Measurements from ENCODE around the gene CLEC2A. TPM values are rescaled to one million over a fixed set of nuclear protein-coding genes. Genes with fewer than 3 reads are reported as not detected.
"Not testable (repeated sequence)": the region's sequence is repeated elsewhere in the genome, so short reads cannot be mapped to it uniquely, and the experiment has no call there.

The CLEC2A gene
- total RNA-seq, 2 experiments from 2014 or later, result not detected

DNA sequence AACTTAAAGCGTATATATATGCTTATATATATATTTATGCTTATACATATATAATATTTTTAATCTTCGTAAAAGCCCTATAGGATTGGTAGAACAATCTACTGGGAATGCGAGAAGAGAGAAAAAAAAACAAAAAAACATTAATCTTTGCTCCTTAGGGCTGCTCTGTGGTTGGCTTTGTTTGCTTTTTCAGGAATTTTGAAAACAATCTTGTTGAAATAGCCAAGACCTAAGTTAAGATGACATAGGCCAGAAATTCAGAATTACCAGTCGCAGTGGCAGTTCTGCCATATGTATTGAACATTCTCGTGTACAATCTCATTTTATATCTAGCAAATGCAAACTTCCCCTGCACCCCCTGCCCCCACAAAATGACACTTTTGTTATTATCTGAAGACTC, 50.2 kb downstream of the CLEC2A start:
- no peak overlapping the region for H3K4me3 ChIP-seq (ENCODE audit: low read depth, low read length, poor library complexity, severe bottlenecking)
- no peak for DNase-seq (ENCODE audit: low spot score)
- BruUV-seq (replicated peaks), result no TSS peak
- ChIA-PET POLR2A (no interaction called here), CTCF (ENCODE audit: unreplicated experiment) (no interaction called here)
- H3K4me2 ChIP-seq (ENCODE audit: low read length), result no peak overlapping the region
- no peak overlapping the region for H2AFZ ChIP-seq (ENCODE audit: low read length)
- no peaks in the 10 kb centered on the region for H3K9me3 ChIP-seq (ENCODE audit: low read length)
- H3K27ac ChIP-seq (ENCODE audit: low read depth, low read length, poor library complexity, severe bottlenecking), result no peak overlapping the region
- H4K20me1 ChIP-seq (ENCODE audit: insufficient read depth, low read length), result no peaks in the 10 kb centered on the region
- TF ChIP-seq EZH2phosphoT487 (IDR thresholded peaks at IDR 0.05; ENCODE audit: borderline replicate concordance, low read depth, low read length), result no peak
- TF ChIP-seq, protein P1, sequence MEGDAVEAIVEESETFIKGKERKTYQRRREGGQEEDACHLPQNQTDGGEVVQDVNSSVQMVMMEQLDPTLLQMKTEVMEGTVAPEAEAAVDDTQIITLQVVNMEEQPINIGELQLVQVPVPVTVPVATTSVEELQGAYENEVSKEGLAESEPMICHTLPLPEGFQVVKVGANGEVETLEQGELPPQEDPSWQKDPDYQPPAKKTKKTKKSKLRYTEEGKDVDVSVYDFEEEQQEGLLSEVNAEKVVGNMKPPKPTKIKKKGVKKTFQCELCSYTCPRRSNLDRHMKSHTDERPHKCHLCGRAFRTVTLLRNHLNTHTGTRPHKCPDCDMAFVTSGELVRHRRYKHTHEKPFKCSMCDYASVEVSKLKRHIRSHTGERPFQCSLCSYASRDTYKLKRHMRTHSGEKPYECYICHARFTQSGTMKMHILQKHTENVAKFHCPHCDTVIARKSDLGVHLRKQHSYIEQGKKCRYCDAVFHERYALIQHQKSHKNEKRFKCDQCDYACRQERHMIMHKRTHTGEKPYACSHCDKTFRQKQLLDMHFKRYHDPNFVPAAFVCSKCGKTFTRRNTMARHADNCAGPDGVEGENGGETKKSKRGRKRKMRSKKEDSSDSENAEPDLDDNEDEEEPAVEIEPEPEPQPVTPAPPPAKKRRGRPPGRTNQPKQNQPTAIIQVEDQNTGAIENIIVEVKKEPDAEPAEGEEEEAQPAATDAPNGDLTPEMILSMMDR (conservative IDR thresholded peaks at IDR 0.05; ENCODE audit: low read length), result no peak
- no peaks in the 10 kb centered on the region for H3K79me2 ChIP-seq (ENCODE audit: insufficient read depth, low read depth, low read length)
- H3K9me2 ChIP-seq (ENCODE audit: insufficient read depth, low read length), result no peaks in the 10 kb centered on the region
- H3K36me3 ChIP-seq (ENCODE audit: insufficient read depth, low read length), result no peaks in the 10 kb centered on the region
- intact Hi-C loops (cut with micrococcal nuclease; ENCODE audit: unreplicated experiment), result no loop called here
- peaks cover 5% of the 10 kb centered on the region for H3K4me1 ChIP-seq (ENCODE audit: insufficient read depth, low read length, poor library complexity, severe bottlenecking)

- H3K27ac ChIP-seq (ENCODE audit: low read depth, low read length, poor library complexity, severe bottlenecking), result no peak within 1 kb of the TSS
- no TSS peak for BruUV-seq (replicated peaks)
- peak within 1 kb of the TSS; percentile 55 for H2AFZ ChIP-seq (ENCODE audit: low read length)
- no peak for DNase-seq (ENCODE audit: low spot score)
- H4K20me1 ChIP-seq (ENCODE audit: insufficient read depth, low read length), result no peaks in the 10 kb centered on the region
- POLR2A ChIA-PET, result no interaction called here
- no peaks in the 10 kb centered on the region for H3K9me2 ChIP-seq (ENCODE audit: insufficient read depth, low read length)
- CTCF ChIA-PET (ENCODE audit: unreplicated experiment), result no interaction called here
- H3K36me3 ChIP-seq (ENCODE audit: insufficient read depth, low read length), result no peaks in the 10 kb centered on the region
- no peak within 1 kb of the TSS for H3K4me2 ChIP-seq (ENCODE audit: low read length)
- no peak within 1 kb of the TSS for H3K4me3 ChIP-seq (ENCODE audit: low read depth, low read length, poor library complexity, severe bottlenecking)
- no peak for TF ChIP-seq EZH2phosphoT487 (IDR thresholded peaks at IDR 0.05; ENCODE audit: borderline replicate concordance, low read depth, low read length)
- TF ChIP-seq, protein P1 (conservative IDR thresholded peaks at IDR 0.05; ENCODE audit: low read length), result no peak
- intact Hi-C loops (cut with micrococcal nuclease; ENCODE audit: unreplicated experiment), result no loop called here
- H3K9me3 ChIP-seq (ENCODE audit: low read length), result no peaks in the 10 kb centered on the region
- no peaks in the 10 kb centered on the region for H3K79me2 ChIP-seq (ENCODE audit: insufficient read depth, low read depth, low read length)
- peaks cover 5% of the 10 kb centered on the region for H3K4me1 ChIP-seq (ENCODE audit: insufficient read depth, low read length, poor library complexity, severe bottlenecking)
Observed at GRCh38 chr12:9881246-9881645, 50.9 kb downstream of the CLEC2A start, which contains the start of gene KLRF2. KLRF2 (plus strand) TSS chr12:9881489; CDS start chr12:9881596, 107 bp downstream.

DNA sequence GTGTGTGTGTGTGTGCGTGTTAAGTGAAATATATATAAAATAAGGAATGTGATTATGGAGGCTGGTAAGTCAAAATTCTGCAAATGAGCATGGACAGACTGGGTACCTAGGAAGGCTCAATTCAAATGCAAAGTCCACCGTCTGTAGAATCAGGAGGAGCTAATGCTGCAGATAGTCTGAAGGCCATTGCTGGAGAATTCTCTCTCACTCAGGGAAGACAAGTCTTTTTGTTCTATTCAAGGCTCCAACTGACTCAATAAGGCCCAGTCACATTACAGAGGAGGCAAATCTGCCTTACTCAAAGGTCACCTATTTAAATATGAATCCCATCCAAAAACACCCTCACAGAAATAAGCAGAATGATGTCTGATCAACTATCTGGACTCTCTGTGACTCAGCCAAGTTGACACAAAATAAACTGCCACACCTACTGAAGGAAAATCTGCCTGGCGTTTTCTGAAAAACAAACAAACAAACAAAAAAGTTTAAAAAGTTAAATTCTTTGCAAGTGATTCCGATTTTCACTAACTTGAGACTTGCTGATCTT, 51.6 kb downstream of the CLEC2A start:
- POLR2A ChIA-PET, result no interaction called here
- no peak overlapping the region for H3K4me2 ChIP-seq (ENCODE audit: low read length)
- no peaks in the 10 kb centered on the region for H3K9me3 ChIP-seq (ENCODE audit: low read length)
- H4K20me1 ChIP-seq (ENCODE audit: insufficient read depth, low read length), result no peaks in the 10 kb centered on the region
- no peak for DNase-seq (ENCODE audit: low spot score)
- H3K9me2 ChIP-seq (ENCODE audit: insufficient read depth, low read length), result no peaks in the 10 kb centered on the region
- H3K27ac ChIP-seq (ENCODE audit: low read depth, low read length, poor library complexity, severe bottlenecking), result no peak overlapping the region
- intact Hi-C loops (cut with micrococcal nuclease; ENCODE audit: unreplicated experiment), result no loop called here
- H3K4me3 ChIP-seq (ENCODE audit: low read depth, low read length, poor library complexity, severe bottlenecking), result no peak overlapping the region
- peak overlapping the region; percentile 55 for H2AFZ ChIP-seq (ENCODE audit: low read length)
- H3K36me3 ChIP-seq (ENCODE audit: insufficient read depth, low read length), result no peaks in the 10 kb centered on the region
- BruUV-seq (replicated peaks), result no TSS peak
- H3K4me1 ChIP-seq (ENCODE audit: insufficient read depth, low read length, poor library complexity, severe bottlenecking), result peaks cover 5% of the 10 kb centered on the region
- TF ChIP-seq, protein P1 (conservative IDR thresholded peaks at IDR 0.05; ENCODE audit: low read length), result no peak
- CTCF ChIA-PET (ENCODE audit: unreplicated experiment), result no interaction called here
- no peaks in the 10 kb centered on the region for H3K79me2 ChIP-seq (ENCODE audit: insufficient read depth, low read depth, low read length)

- POLR2A ChIA-PET, result interaction anchor here (0.6 kb wide), 1 partner anchor 43 kb away, joined by 3 read pairs; no protein-coding TSS in a partner anchor
Observed at GRCh38 chr12:9876120-9876519, 56.0 kb downstream of the CLEC2A start.

More at GRCh38 chr12:9876120-9876519, 56.0 kb downstream of the CLEC2A start:
- H3K79me2 ChIP-seq (ENCODE audit: insufficient read depth, low read depth, low read length); H3K9me2 ChIP-seq (ENCODE audit: insufficient read depth, low read length); DNase-seq (ENCODE audit: low spot score); BruUV-seq (replicated peaks); H2AFZ ChIP-seq (ENCODE audit: low read length); H4K20me1 ChIP-seq (ENCODE audit: insufficient read depth, low read length); H3K9me3 ChIP-seq (ENCODE audit: low read length); H3K27ac ChIP-seq (ENCODE audit: low read depth, low read length, poor library complexity, severe bottlenecking); intact Hi-C loops (cut with micrococcal nuclease; ENCODE audit: unreplicated experiment); H3K4me3 ChIP-seq (ENCODE audit: low read depth, low read length, poor library complexity, severe bottlenecking); H3K36me3 ChIP-seq (ENCODE audit: insufficient read depth, low read length); CTCF ChIA-PET (ENCODE audit: unreplicated experiment); H3K4me2 ChIP-seq (ENCODE audit: low read length); H3K4me1 ChIP-seq (ENCODE audit: insufficient read depth, low read length, poor library complexity, severe bottlenecking): not testable (repeated sequence)

Data from OCI-LY7 (cell line).